Hepatocyte (in vitro differentiated cells): ENCODE results near the gene LRRC8D. TPM values are rescaled to one million over a fixed set of nuclear protein-coding genes. Genes with fewer than 3 reads are reported as not detected.
A peak's percentile ranks its signal among the peaks of the same experiment; 100 is the strongest.

Source experiments
- DNase-seq: peaks from one replicate; pipeline ENCODE4 v3.0.0-alpha.2; 2016; ENCODE audit warnings: low spot score
- H2AFZ ChIP-seq: fragments of 200-600 bp; sonication (generic); 2 replicates; pipeline ENCODE4 v1.6.0; 2016; ENCODE audit warnings: antibody characterized with exemption, mild to moderate bottlenecking
- H3K27ac ChIP-seq: fragments of 200-600 bp; sonication (generic); 2 replicates; pipeline ENCODE4 v1.5.1; 2016; ENCODE audit warnings: mild to moderate bottlenecking
- H3K27me3 ChIP-seq: fragments of 200-600 bp; sonication (generic); 2 replicates; pipeline ENCODE4 v1.6.1; 2016
- H3K36me3 ChIP-seq: fragments of 200-600 bp; sonication (generic); replicated peaks from 2 replicates; pipeline ENCODE4 v1.5.1; 2016; ENCODE audit warnings: low read depth; ENCODE audit not compliant: insufficient read depth
- H3K4me1 ChIP-seq: fragments of 200-600 bp; sonication (generic); 2 replicates; pipeline ENCODE4 v1.5.1; 2016; ENCODE audit warnings: mild to moderate bottlenecking, moderate library complexity; ENCODE audit not compliant: insufficient read depth
- H3K4me2 ChIP-seq: fragments of 200-600 bp; sonication (generic); 2 replicates; pipeline ENCODE4 v1.6.0; 2016
- H3K4me3 ChIP-seq: fragments of 200-600 bp; sonication (generic); 2 replicates; pipeline ENCODE4 v1.5.1; 2016; ENCODE audit warnings: mild to moderate bottlenecking
- H3K79me2 ChIP-seq: fragments of 200-600 bp; sonication (generic); 2 replicates; pipeline ENCODE4 v1.6.0; 2017; ENCODE audit warnings: mild to moderate bottlenecking
- H3K9me2 ChIP-seq: fragments of 200-600 bp; sonication (generic); replicated peaks from 2 replicates; pipeline ENCODE4 v1.6.0; 2017; ENCODE audit warnings: mild to moderate bottlenecking; ENCODE audit not compliant: insufficient read depth
- H3K9me3 ChIP-seq: fragments of 200-600 bp; sonication (generic); 2 replicates; pipeline ENCODE4 v1.5.1; 2016; ENCODE audit warnings: low read depth, mild to moderate bottlenecking
- H4K20me1 ChIP-seq: fragments of 200-600 bp; sonication (generic); 2 replicates; pipeline ENCODE4 v1.6.0; 2016; ENCODE audit warnings: mild to moderate bottlenecking; ENCODE audit not compliant: insufficient read depth, poor library complexity, severe bottlenecking
- EZH2 ChIP-seq: fragments of 200-600 bp; sonication (generic); IDR thresholded peaks from 2 replicates; pipeline ENCODE4 v1.6.1; 2016; ENCODE audit warnings: antibody characterized with exemption, mild to moderate bottlenecking, borderline replicate concordance
- EZH2phosphoT487 ChIP-seq: fragments of 200-600 bp; sonication (generic); IDR thresholded peaks from one replicate; pipeline ENCODE4 v1.6.1; 2018; ENCODE audit warnings: antibody characterized with exemption, mild to moderate bottlenecking, low read depth, moderate library complexity; ENCODE audit not compliant: unreplicated experiment, severe bottlenecking
- WGBS: methylation state at CpG from one replicate; pipeline ENCODE4 v1.1.6; 2016; ENCODE audit warnings: low lambda C conversion rate; ENCODE audit errors: missing lambda C conversion rate; 5-methylcytosine and 5-hydroxymethylcytosine counted together
- polyA plus RNA-seq: library from polyadenylated mRNA; unstranded; fragments of >200 nt; fragmentation: Nextera tagmentation; extraction: Ambion mirVana; gene quantifications from 2 replicates; pipeline ENCODE4 v1.2.1, GENCODE V29; 2016
- total RNA-seq: library from RNA; depleted of rRNA; stranded (reverse); fragments of >200 nt; gene quantifications from 2 replicates; pipeline ENCODE4 v1.2.3, GENCODE V29; 2014
- TF ChIP-seq, protein P1 (sequence below): fragments of 200-600 bp; sonication (generic); IDR thresholded peaks from 2 replicates; pipeline ENCODE4 v1.5.1; 2016; ENCODE audit warnings: antibody characterized with exemption, mild to moderate bottlenecking; ENCODE audit not compliant: poor library complexity

LRRC8D gene
- total and polyA plus RNA-seq, 2 experiments from 2014 or later, result 15.1 to 28.9 TPM

DNA sequence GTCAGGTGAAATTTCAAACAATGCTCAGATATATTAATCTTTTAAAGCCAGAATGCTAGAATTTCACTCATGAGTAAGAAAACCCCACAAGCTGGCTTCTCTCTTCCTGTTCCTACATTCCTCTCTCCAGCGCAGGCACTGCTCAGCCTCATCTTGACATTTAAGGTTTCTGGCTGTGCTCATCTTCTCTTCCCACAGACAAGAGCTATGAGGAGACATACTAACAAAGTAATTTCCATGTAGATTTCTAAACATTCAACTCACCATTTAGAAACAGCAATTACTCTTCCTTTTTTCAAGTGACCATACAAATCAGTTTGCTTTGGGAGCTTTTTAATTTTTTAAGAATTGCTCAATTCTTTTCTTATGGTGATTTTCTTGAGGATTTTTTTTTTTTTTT is 7.8 kb upstream of the LRRC8D start:
- no peaks in the 10 kb centered on the region for H3K9me2 ChIP-seq
- H3K9me3 ChIP-seq, result no peaks in the 10 kb centered on the region
- DNase-seq, result peak; percentile 52
- no peak overlapping the region for H3K4me3 ChIP-seq
- H3K4me1 ChIP-seq, result no peaks in the 10 kb centered on the region
- TF ChIP-seq EZH2 (no peak), EZH2phosphoT487 (no peak)
- TF ChIP-seq, protein P1, sequence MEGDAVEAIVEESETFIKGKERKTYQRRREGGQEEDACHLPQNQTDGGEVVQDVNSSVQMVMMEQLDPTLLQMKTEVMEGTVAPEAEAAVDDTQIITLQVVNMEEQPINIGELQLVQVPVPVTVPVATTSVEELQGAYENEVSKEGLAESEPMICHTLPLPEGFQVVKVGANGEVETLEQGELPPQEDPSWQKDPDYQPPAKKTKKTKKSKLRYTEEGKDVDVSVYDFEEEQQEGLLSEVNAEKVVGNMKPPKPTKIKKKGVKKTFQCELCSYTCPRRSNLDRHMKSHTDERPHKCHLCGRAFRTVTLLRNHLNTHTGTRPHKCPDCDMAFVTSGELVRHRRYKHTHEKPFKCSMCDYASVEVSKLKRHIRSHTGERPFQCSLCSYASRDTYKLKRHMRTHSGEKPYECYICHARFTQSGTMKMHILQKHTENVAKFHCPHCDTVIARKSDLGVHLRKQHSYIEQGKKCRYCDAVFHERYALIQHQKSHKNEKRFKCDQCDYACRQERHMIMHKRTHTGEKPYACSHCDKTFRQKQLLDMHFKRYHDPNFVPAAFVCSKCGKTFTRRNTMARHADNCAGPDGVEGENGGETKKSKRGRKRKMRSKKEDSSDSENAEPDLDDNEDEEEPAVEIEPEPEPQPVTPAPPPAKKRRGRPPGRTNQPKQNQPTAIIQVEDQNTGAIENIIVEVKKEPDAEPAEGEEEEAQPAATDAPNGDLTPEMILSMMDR, result no peak
- H2AFZ ChIP-seq, result no peak overlapping the region
- 64% methylated on average over 1 of the region's 1 CpG for WGBS
- no peak overlapping the region for H3K4me2 ChIP-seq
- H3K79me2 ChIP-seq, result no peaks in the 10 kb centered on the region
- H3K27me3 ChIP-seq, result no peaks in the 10 kb centered on the region
- H3K27ac ChIP-seq, result no peak overlapping the region
- H3K36me3 ChIP-seq, result no peaks in the 10 kb centered on the region
- H4K20me1 ChIP-seq, result no peaks in the 10 kb centered on the region

DNA sequence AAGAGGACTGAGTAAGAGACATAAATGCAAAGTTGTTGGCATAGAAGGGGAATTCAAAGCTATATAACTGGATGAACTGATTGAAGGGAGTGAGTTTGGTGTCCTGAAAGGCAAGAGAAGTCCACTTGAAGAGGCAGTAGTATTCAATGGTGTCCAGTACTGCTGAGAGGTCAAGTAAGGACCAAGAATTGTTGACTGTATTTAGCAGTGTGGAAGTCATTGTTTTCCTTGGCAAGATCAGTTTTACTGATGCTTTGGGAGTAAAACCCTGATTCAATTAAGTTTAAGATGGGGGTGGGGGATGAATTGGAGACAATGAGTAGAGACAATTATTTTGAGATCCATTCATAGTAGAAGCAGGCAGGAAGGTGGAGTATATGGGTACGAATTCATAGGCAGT is 5.8 kb upstream of the LRRC8D start:
- no peaks in the 10 kb centered on the region for H3K9me3 ChIP-seq
- DNase-seq, result no peak
- no peaks in the 10 kb centered on the region for H4K20me1 ChIP-seq
- 91% methylated on average over 1 of the region's 1 CpG for WGBS
- no peaks in the 10 kb centered on the region for H3K9me2 ChIP-seq
- no peaks in the 10 kb centered on the region for H3K27me3 ChIP-seq
- peaks cover 9% of the 10 kb centered on the region for H3K79me2 ChIP-seq
- no peak overlapping the region for H3K27ac ChIP-seq
- H3K4me3 ChIP-seq, result no peak overlapping the region
- TF ChIP-seq EZH2phosphoT487 (no peak), EZH2 (no peak)
- TF ChIP-seq, protein P1, result no peak
- no peak overlapping the region for H2AFZ ChIP-seq
- H3K4me1 ChIP-seq, result no peaks in the 10 kb centered on the region
- H3K4me2 ChIP-seq, result no peak overlapping the region
- no peaks in the 10 kb centered on the region for H3K36me3 ChIP-seq

GRCh38 chr1:89815611-89816010 is 5.2 kb upstream of the LRRC8D start:
- no peaks in the 10 kb centered on the region for H3K9me3 ChIP-seq

More at GRCh38 chr1:89815611-89816010, 5.2 kb upstream of the LRRC8D start:
- no peaks in the 10 kb centered on the region for H3K9me2 ChIP-seq
- H3K79me2 ChIP-seq, result peaks cover 9% of the 10 kb centered on the region
- H2AFZ ChIP-seq, result no peak overlapping the region
- no peak overlapping the region for H3K27ac ChIP-seq
- no peak overlapping the region for H3K4me3 ChIP-seq
- H3K36me3 ChIP-seq, result no peaks in the 10 kb centered on the region
- DNase-seq, result no peak
- H3K4me2 ChIP-seq, result no peak overlapping the region
- TF ChIP-seq EZH2, result no peak
- no peak for TF ChIP-seq EZH2phosphoT487
- TF ChIP-seq, protein P1, result no peak
- 96% methylated on average over 5 of the region's 5 CpGs for WGBS
- no peaks in the 10 kb centered on the region for H4K20me1 ChIP-seq
- no peaks in the 10 kb centered on the region for H3K27me3 ChIP-seq
- H3K4me1 ChIP-seq, result no peaks in the 10 kb centered on the region
